Natural killer cell (primary cell): ENCODE results near the gene CLEC4M. TPM values are rescaled to one million over a fixed set of nuclear protein-coding genes. Genes with fewer than 3 reads are reported as not detected.

Experiments used
- ATAC-seq, 3 donors: fragments of 150-1000 bp in 2 of 3; fragments of 200-7000 bp in 1 of 3; cut with Tn5 transposase; 1 replicate in 1 of 3; 2 replicates in 2 of 3; pipeline ENCODE4 v1.10.0; 2021; ENCODE audit warnings: mild to moderate bottlenecking in 2 of 3, moderate library complexity in 2 of 3
- DNase-seq, 2 donors: peaks; one replicate each; pipeline versions ENCODE4 v3.0.0 to v3.0.0-alpha.2; 2013 to 2021; ENCODE audit warnings: mixed read lengths in 1 of 2
- H3K27ac ChIP-seq: one replicate; pipeline ENCODE4 v1.5.1; 2013; ENCODE audit warnings: mild to moderate bottlenecking, low read length
- H3K27me3 ChIP-seq: one replicate; pipeline ENCODE4 v1.6.1; 2013; ENCODE audit warnings: low read length; ENCODE audit not compliant: control insufficient read depth, insufficient read depth
- H3K36me3 ChIP-seq: one replicate; pipeline ENCODE4 v1.6.1; 2013; ENCODE audit warnings: low read length; ENCODE audit not compliant: control insufficient read depth, insufficient read depth
- H3K4me1 ChIP-seq: one replicate; pipeline ENCODE4 v1.6.1; 2013; ENCODE audit warnings: low read length; ENCODE audit not compliant: control insufficient read depth, insufficient read depth
- H3K4me3 ChIP-seq: one replicate; pipeline ENCODE4 v1.5.1; 2013; ENCODE audit warnings: low read length
- H3K9me3 ChIP-seq: one replicate; pipeline ENCODE4 v1.6.1; 2013; ENCODE audit warnings: low read length; ENCODE audit not compliant: control insufficient read depth, insufficient read depth
- H3K27ac Mint-ChIP-seq, 2 donors: one replicate each; pipeline ENCODE4 v1.8.0; 2022; ENCODE audit warnings: mild to moderate bottlenecking in 2 of 2, mixed read lengths in 2 of 2, moderate library complexity in 1 of 2
- H3K27me3 Mint-ChIP-seq, 2 donors: one replicate each; pipeline ENCODE4 v1.8.0; 2022; ENCODE audit warnings: low read depth in 2 of 2, mixed read lengths in 2 of 2
- H3K36me3 Mint-ChIP-seq: one replicate; pipeline ENCODE4 v1.8.0; 2022; ENCODE audit warnings: mixed read lengths
- H3K4me1 Mint-ChIP-seq, 2 donors: one replicate each; pipeline ENCODE4 v1.8.0; 2022; ENCODE audit warnings: mixed read lengths in 2 of 2
- H3K4me3 Mint-ChIP-seq: one replicate; pipeline ENCODE4 v1.8.0; 2022; ENCODE audit warnings: mild to moderate bottlenecking, moderate library complexity, mixed read lengths
- H3K9me3 Mint-ChIP-seq, 2 donors: one replicate each; pipeline ENCODE4 v1.8.0; 2022; ENCODE audit warnings: mixed read lengths in 2 of 2
- WGBS: methylation state at CpG from one replicate; pipeline ENCODE4 v1.1.7; 2013; ENCODE audit warnings: missing lambda C conversion rate; ENCODE audit not compliant: insufficient coverage; 5-methylcytosine and 5-hydroxymethylcytosine counted together
- intact Hi-C: fragments of 100-400 bp; cut with micrococcal nuclease; formaldehyde crosslinking; loops from one replicate; pipeline ENCODE4 v1.14.2; 2022
- total RNA-seq, 4 donors: library from RNA; stranded (reverse); fragments of 120-200 nt in 1 of 4; gene quantifications; one replicate each; pipeline versions ENCODE4 v1.2.3 to v1.2.4, GENCODE V29; 2013 to 2022
- TF ChIP-seq, protein P1 (sequence below): fragments of 200-600 bp; IDR thresholded peaks from one replicate; pipeline ENCODE4 v1.8.0; 2022; ENCODE audit warnings: antibody characterized with exemption

The CLEC4M gene
- total RNA-seq, 3 donors from 2014 or later (not counting 1 experiment from before 2014, with no cell fraction given): not detected

DNA sequence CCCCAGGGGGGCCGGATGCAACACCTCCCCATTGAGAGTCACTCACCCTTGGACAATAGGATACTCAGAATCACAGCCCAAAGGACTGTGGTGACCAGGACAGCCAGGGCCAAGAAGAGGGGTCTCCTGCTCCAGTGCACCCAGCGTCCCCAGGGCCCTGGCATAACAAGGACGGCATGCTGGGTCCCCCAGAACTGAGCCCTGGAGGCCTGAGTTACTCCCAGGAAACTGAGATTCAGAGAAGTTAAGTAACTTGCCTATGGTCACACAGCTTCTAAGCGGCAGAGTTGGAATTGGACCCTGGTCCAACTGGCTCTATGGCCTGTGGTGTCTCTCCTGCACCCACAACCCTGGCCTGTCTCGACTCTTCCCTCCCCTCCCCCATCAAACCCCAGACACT is 31.4 kb upstream of the CLEC4M start:
- Histone ChIP-seq H3K27ac (no peak overlapping the region), H3K4me3 (no peak overlapping the region), H3K27me3 (peaks cover 10% of the 10 kb centered on the region), H3K36me3 (no peaks in the 10 kb centered on the region), H3K4me1 (peaks cover 17% of the 10 kb centered on the region), H3K9me3 (no peaks in the 10 kb centered on the region)
- Mint-ChIP-seq H3K4me3 (no peak overlapping the region), H3K4me1 (no peaks in the 10 kb centered on the region), H3K9me3 (no peaks in the 10 kb centered on the region), H3K27ac (no peak overlapping the region), H3K27me3 (peaks cover 46 to 48% of the 10 kb centered on the region in 2 donors), H3K36me3 (no peaks in the 10 kb centered on the region)
- ATAC-seq (no peak), DNase-seq (no peak)
- WGBS: 91% methylated on average over 5 of the region's 5 CpGs
- TF ChIP-seq, protein P1, sequence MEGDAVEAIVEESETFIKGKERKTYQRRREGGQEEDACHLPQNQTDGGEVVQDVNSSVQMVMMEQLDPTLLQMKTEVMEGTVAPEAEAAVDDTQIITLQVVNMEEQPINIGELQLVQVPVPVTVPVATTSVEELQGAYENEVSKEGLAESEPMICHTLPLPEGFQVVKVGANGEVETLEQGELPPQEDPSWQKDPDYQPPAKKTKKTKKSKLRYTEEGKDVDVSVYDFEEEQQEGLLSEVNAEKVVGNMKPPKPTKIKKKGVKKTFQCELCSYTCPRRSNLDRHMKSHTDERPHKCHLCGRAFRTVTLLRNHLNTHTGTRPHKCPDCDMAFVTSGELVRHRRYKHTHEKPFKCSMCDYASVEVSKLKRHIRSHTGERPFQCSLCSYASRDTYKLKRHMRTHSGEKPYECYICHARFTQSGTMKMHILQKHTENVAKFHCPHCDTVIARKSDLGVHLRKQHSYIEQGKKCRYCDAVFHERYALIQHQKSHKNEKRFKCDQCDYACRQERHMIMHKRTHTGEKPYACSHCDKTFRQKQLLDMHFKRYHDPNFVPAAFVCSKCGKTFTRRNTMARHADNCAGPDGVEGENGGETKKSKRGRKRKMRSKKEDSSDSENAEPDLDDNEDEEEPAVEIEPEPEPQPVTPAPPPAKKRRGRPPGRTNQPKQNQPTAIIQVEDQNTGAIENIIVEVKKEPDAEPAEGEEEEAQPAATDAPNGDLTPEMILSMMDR: no peak
- intact Hi-C loops: no loop called here

DNA sequence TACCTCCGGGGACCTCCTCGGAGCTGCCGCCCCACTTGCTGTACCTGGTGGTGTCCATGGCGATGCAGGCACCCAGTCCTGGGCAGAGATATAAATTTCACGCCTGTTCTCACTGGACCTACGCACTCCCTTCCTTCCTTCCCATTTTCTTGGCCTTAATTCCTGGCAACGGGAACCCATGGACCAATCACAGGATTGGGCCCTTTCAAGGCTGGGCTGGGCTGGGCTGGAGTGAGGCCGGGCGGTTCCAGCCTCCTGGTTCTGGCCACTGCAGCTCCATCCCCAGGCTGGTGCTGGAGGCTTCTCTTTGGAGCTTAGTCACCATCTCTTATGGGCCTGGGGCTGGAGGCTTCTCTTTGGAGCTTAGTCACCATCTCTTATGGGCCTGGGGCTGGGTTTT is 31.0 kb upstream of the CLEC4M start, which contains the start of gene CLEC4G:
Gene CLEC4G (minus strand): TSS at position 66 of the 400 bp plus-strand sequence. CDS start 8 bp downstream, at position 58.
- Histone ChIP-seq H3K4me3 (no peak within 1 kb of the TSS), H3K27ac (no peak within 1 kb of the TSS), H3K4me1 (peaks cover 17% of the 10 kb centered on the region), H3K9me3 (no peaks in the 10 kb centered on the region), H3K36me3 (no peaks in the 10 kb centered on the region), H3K27me3 (peaks cover 10% of the 10 kb centered on the region)
- no peaks in the 10 kb centered on the region for H3K36me3 Mint-ChIP-seq
- no peak for ATAC-seq
- H3K9me3 Mint-ChIP-seq: no peaks in the 10 kb centered on the region
- DNase-seq: no peak
- intact Hi-C loops: no loop called here
- H3K4me1 Mint-ChIP-seq: no peaks in the 10 kb centered on the region
- TF ChIP-seq, protein P1: no peak
- WGBS: 86% methylated on average over 9 of the region's 9 CpGs
- H3K27me3 Mint-ChIP-seq: peaks cover 46% of the 10 kb centered on the region in 2 donors
- H3K27ac Mint-ChIP-seq: no peak within 1 kb of the TSS
- H3K4me3 Mint-ChIP-seq: no peak within 1 kb of the TSS

DNA sequence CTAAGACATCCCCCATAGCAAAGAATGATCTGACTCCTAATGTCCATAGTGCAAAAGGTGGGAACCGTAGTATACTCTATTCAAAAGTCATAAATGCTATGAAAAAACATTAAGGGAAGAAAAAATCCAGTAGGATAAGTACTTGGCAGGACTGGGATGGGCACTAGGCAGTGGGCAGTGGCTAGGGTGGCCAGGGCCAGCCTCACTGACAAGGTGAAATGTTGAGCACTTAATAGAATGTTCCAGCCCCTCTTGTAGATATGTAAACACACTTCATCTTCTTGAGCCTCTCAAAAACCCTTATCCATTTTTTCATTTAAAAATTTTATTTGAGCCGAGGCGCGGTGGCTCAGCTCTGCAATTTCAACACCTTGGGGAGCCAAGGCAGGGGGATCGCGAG is 29.7 kb upstream of the CLEC4M start:
- ATAC-seq (no peak), DNase-seq (no peak)
- WGBS: 79% methylated on average over 6 of the region's 6 CpGs
- H3K9me3 Mint-ChIP-seq: no peaks in the 10 kb centered on the region
- Histone ChIP-seq H3K9me3 (no peaks in the 10 kb centered on the region), H3K27me3 (peaks cover 10% of the 10 kb centered on the region), H3K27ac (no peak overlapping the region), H3K4me3 (no peak overlapping the region), H3K4me1 (peaks cover 17% of the 10 kb centered on the region), H3K36me3 (no peaks in the 10 kb centered on the region)
- TF ChIP-seq, protein P1: no peak
- no peak overlapping the region for H3K27ac Mint-ChIP-seq
- no peak overlapping the region for H3K4me3 Mint-ChIP-seq
- H3K4me1 Mint-ChIP-seq: no peaks in the 10 kb centered on the region
- H3K27me3 Mint-ChIP-seq: peaks cover 33 to 36% of the 10 kb centered on the region in 2 donors
- no peaks in the 10 kb centered on the region for H3K36me3 Mint-ChIP-seq
- intact Hi-C loops: no loop called here
